Right renal pelvis (tissue), 4 donors: ENCODE measurements around the gene GYPC. TPM values are rescaled to one million over a fixed set of nuclear protein-coding genes. Genes with fewer than 3 reads are reported as not detected.
"Not testable (repeated sequence)": the region's sequence is repeated elsewhere in the genome, so short reads cannot be mapped to it uniquely, and the experiment has no call there.

ENCODE experiments used
- DNase-seq, 4 donors: peaks; one replicate each; pipeline ENCODE4 v3.0.0-alpha.2; 2013; ENCODE audit warnings: low read depth in 4 of 4, low spot score in 3 of 4, missing footprints in 1 of 4
- polyA plus RNA-seq, 4 donors: library from polyadenylated mRNA; unstranded; fragments of 120-200 nt; gene quantifications; one replicate each; pipeline ENCODE4 v1.2.1, GENCODE V29; 2013; ENCODE audit not compliant: insufficient read length in 4 of 4

GYPC gene
- polyA plus RNA-seq, 4 donors = 54.9 to 63.7 (median 57.4) TPM

GRCh38 chr2:126692934-126693592, 37.1 kb downstream of the GYPC start:
- DNase-seq = not testable (repeated sequence)

- DNase-seq = no peak
These were observed 40.9 kb downstream of the GYPC start for GRCh38 chr2:126696644-126697520.

- no peak for DNase-seq
These were observed 42.4 kb downstream of the GYPC start for GRCh38 chr2:126698376-126698775.

GRCh38 chr2:126699018-126699417, 43.1 kb downstream of the GYPC start:
- DNase-seq = no peak

- DNase-seq = peak; percentile 7 to 28 (median 19)
These were observed 44.0 kb downstream of the GYPC start for GRCh38 chr2:126699716-126700581.

- no peak for DNase-seq
These were observed 44.7 kb downstream of the GYPC start for GRCh38 chr2:126700677-126701076.

- DNase-seq = no peak
These were observed 47.4 kb downstream of the GYPC start for GRCh38 chr2:126703311-126703710.

GRCh38 chr2:126704434-126705160, 48.6 kb downstream of the GYPC start:
- peak in 2 of 4 donors; percentile 14 to 19 for DNase-seq

- DNase-seq = no peak
These were observed 51.2 kb downstream of the GYPC start for GRCh38 chr2:126707191-126707590.

GRCh38 chr2:126707941-126708340, 52.0 kb downstream of the GYPC start:
- no peak for DNase-seq

- DNase-seq = no peak
These were observed 58.4 kb downstream of the GYPC start for GRCh38 chr2:126714191-126714965.

GRCh38 chr2:126715111-126715510, 59.2 kb downstream of the GYPC start:
- DNase-seq = no peak

- no peak for DNase-seq
These were observed 59.8 kb downstream of the GYPC start for GRCh38 chr2:126715576-126716406.

- DNase-seq = not testable (repeated sequence)
These were observed 61.3 kb downstream of the GYPC start for GRCh38 chr2:126717277-126717676.

GRCh38 chr2:126717928-126718327, 62.0 kb downstream of the GYPC start:
- no peak for DNase-seq

- no peak for DNase-seq
These were observed 63.4 kb downstream of the GYPC start for GRCh38 chr2:126719191-126719832.

- no peak for DNase-seq
These were observed 63.9 kb downstream of the GYPC start for GRCh38 chr2:126719833-126720351.

GRCh38 chr2:126720638-126721037, 64.7 kb downstream of the GYPC start:
- no peak for DNase-seq
